Right ventricle myocardium inferior (tissue), 1 donor: Measurements from ENCODE around the gene TBCA. TPM values are rescaled to one million over a fixed set of nuclear protein-coding genes. Genes with fewer than 3 reads are reported as not detected.

ENCODE experiments used
- ATAC-seq: fragments of 200-7000 bp; cut with Tn5 transposase; one replicate; pipeline ENCODE4 v1.9.1; 2020; ENCODE audit warnings: mild to moderate bottlenecking, moderate library complexity
- DNase-seq: peaks from one replicate; pipeline ENCODE4 v3.0.0; 2021; ENCODE audit errors: missing footprints
- intact Hi-C: fragments of 100-400 bp; cut with DNase I; formaldehyde crosslinking; loops from one replicate; pipeline ENCODE4 v1.11.0; 2022
- long read RNA-seq: library from polyadenylated mRNA; unstranded; transcript quantifications from one replicate; pipeline ENCODE4 v2.0.0, GENCODE V29; 2021
- total RNA-seq: library from RNA; stranded (reverse); fragmentation: NEBNext Ultra II Directional; extraction: Animal tissue kit (Norgen Biotek cat#: 25700); gene quantifications from one replicate; pipeline ENCODE4 v1.2.1, GENCODE V29; 2021
- donor health status: DM: no; HTN: yes; CAD: no; lungs with severe emphysema.

The TBCA gene, protein sequence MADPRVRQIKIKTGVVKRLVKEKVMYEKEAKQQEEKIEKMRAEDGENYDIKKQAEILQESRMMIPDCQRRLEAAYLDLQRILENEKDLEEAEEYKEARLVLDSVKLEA
- 122 TPM for total RNA-seq
- long read RNA-seq, transcript TBCA-202 (4 exons, 683 nt), result major isoform, 26 of 30 reads
- long read RNA-seq, partial matches to known transcripts, result 0 of 30 reads
- long read RNA-seq, other reads (novel, unspliced or antisense), result 4 of 30 reads

DNA sequence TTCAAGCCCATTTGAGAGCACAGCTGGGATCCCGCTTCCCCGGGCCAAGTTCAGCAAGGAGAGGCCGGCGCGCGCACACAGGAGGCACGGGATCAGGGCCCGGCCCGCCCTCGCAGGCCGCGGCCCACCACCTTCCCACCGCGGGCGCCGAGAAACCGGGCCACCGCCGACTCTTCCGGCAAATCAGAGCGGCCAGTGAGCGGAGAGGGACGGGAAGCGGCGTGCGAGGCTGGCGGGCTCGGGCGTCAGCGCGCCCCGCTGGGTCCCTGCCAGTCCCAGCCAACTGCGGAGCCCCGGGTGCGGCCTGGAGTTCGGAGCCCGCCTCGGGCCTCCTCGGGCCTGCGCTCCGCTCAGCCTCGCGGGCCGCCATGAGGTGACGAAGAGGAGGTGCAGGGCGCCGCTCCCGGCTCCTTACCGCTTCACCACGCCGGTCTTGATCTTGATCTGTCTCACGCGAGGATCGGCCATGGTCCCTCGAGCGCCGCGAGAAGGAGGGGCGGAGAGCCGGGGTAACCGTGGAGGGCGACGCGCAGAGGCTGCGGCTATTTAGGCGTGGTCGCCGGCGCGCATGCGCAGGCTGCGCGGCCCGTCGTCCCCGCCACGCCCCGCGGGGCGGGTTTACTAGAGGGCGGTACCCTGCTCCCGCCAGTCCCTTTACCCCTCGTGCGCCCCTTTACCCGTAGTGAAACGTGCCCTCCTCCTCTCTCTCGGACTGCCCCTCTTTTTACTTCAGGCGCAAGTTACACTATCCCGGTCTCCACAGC is at the start of gene TBCA:
Gene TBCA (minus strand): TSS at position 550 of the 764 bp plus-strand sequence. CDS start 82 bp downstream, at position 468.
- DNase-seq (peak; percentile 95), ATAC-seq (peak; percentile 99)
- intact Hi-C loops, result loop anchor here (5.0 to 10.0 kb wide), 2 partner anchors 76 to 131 kb away; no protein-coding TSS in a partner anchor

DNA sequence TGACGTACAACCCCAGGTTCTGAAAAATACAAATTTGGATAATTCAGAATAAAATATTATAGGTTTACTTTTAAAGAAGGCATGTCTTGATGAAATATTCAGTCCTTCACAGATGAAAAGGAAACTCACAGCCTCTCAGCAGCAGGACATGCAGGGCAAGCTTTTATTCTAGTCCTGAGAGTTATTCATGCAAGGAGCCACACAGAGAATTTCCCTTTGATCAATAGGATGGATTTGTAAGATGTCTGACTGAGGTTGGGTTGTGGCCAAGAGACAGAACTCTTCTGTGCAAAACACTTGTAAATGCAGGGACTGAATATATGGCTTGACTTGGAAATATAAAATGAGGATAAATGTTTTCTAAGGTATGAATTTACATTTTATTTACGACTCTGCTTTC is 48.8 kb upstream of the TBCA start:
- DNase-seq, result no peak
- ATAC-seq, result no peak
- intact Hi-C loops, result no loop called here

DNA sequence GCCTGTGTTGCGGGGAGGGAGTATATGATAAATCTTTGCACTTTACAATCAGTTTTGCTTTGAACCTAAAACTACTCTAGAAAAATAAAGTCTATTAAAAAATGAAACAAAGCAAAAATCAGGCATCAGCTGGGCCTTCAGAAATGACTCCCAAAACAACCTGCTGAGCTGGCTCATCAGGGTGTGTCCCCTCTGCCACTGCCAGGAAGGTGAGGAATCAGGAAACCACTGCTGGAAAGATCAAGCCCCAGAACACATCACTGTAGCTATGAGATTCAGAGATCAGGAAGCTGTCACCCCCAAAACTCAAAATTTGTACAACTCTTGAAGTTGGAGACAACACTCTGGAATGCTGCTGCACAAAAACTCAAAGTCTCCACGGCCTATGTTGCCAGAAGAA is 40.5 kb upstream of the TBCA start:
- DNase-seq, result no peak
- intact Hi-C loops, result no loop called here
- no peak for ATAC-seq

- DNase-seq (no peak), ATAC-seq (no peak)
- intact Hi-C loops, result no loop called here
Measured at GRCh38 chr5:77812926-77813589, 36.9 kb upstream of the TBCA start.

DNA sequence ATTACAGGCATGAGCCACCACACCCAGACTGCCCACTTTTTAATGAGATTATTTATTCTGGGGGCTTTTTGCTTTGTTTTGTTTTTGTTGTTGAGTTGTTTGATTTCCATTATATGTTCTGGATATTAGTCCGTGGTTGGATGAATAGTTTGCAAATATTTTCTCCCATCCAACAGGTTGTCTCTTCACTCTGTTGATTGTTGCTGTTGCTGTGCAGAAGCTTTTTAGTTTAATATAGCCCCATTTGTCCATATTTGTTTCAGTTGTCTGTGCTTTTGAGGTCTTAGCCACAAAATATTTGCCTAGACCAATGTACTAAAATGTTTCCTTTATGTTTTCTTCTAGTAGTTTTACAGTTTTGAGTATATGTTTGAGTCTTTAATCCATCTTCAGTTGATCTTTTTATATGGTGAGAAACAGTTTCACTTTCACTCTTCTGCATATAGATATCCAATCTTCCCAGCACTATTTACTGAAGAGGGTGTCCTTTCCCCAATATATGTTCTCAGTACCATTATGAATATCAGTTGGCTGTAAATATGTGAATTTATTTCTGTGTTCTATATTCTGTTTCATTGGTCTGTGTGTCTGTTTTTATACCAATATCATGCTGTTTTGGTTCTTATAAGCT is 30.2 kb upstream of the TBCA start:
- intact Hi-C loops, result no loop called here
- DNase-seq (no peak), ATAC-seq (no peak)

DNA sequence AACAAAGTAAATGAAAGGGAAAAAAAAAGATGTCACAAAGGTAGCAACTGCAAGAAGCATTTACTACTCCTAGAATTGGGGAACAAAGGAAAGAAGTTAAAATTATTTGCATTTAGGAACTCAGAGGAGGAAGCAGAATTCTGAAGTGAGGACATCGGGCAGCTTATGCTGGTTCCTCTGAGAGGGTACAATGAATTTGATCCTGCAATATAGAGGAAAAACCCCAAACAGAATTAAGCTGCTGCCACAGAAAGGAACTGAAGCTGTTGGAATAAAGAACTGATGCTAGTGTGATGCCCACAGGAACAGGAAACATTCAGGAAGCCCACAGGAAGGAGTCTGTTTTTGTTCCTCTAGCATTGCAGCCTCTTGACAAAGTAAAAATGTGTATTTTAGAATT is 22.3 kb upstream of the TBCA start:
- no peak for ATAC-seq
- intact Hi-C loops, result no loop called here
- no peak for DNase-seq

DNA sequence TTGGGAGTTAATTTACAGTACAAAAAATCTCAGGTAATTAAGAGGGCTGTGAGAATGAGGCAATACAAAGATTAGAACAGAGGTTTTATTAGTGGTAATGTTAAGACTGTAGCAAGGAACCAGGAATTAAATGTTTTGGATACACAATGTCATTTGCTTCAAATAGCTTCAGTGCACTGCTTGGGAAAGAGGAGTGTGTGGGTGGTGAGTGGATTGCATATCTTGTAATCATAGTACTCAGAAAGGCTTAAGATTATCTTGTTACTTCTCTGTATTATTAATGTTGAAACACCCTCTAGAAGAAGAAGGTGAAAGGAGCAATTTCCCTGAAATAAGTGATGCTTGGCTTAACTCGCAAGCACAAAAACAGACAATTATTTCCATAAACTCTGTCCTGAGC is 21.0 kb upstream of the TBCA start:
- no peak for DNase-seq
- intact Hi-C loops, result no loop called here
- no peak for ATAC-seq

- ATAC-seq, result no peak
- intact Hi-C loops, result no loop called here
Measured at GRCh38 chr5:77795846-77796245, 19.7 kb upstream of the TBCA start.

DNA sequence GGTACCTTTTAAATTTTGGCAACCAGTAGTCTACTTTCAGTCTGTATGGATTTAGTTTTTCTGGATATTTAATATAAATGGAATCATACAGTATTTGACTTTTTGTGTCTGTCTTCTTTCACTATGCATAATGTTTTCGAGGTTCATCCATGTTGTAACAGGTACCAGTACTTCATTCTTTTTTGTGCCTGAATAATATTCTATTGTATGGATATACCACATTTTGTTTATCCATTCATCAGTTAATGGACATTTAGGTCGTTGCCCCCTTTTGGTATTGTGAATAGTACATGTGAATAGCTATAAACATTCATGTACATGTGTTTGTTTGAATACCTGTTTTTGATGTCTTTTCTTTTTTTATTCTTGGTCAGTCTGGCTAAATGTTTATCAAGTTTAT is 19.1 kb upstream of the TBCA start:
- ATAC-seq, result no peak
- intact Hi-C loops, result no loop called here
- DNase-seq, result no peak

More at GRCh38 chr5:77795846-77796245, 19.7 kb upstream of the TBCA start:
- no peak for DNase-seq

DNA sequence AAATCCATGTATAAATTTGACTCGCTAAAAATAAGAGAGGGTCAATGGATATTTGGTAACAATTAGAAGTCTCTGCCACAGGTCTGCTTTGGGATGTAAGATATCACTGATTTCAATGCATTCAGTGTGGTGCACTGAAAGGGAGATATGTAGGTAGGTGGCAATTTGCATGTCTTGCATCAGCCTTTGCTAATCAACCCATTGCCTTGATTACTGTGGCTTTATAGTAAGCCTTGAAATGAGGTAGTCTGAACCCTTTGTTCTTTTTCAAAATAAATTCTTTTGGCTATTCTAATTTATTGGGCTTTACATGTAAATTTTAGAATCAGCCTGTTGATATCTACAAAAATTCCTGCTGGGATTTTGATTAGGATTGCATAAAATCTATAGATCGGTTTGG is 15.8 kb upstream of the TBCA start:
- DNase-seq (no peak), ATAC-seq (no peak)
- intact Hi-C loops, result no loop called here

GRCh38 chr5:77791356-77791755 is 15.2 kb upstream of the TBCA start:
- no peak for DNase-seq
- intact Hi-C loops, result no loop called here
- no peak for ATAC-seq

DNA sequence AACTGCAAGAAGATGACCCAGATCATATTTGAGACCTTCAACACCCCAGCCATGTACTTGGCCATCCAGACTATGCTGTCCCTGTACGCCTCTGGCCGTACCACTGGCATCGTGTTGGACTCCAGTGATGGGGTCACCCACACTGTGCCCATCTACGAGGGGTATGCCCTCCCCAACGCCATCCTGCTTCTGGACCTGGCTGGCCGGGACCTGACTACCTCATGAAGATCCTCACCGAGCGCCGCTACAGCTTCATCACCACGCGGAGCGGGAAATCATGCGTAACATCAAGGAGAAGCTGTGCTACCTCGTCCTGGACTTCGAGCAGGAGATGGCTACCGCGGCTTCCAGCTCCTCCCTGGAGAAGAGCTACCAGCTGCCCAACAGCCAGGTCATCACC is 9.1 kb upstream of the TBCA start:
- peak; percentile 58 for DNase-seq
- intact Hi-C loops, result no loop called here
- ATAC-seq, result no peak

DNA sequence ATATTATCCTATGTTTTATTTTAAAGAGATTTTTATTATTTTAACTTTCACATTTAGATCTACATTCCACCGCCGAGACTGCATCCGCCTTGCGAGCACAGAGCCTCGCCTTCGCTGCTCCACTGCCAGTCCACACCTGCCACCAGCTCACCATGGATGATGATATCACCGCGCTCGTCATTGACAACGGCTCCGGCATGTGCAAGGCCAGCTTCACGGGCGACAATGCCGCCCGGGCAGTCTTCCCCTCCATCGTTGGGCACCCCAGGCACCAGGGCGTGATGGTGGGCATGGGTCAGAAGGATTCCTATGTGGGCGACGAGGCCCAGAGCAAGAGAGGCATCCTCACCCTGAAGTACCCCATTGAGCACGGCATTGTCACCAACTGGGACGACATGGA is 8.6 kb upstream of the TBCA start:
- intact Hi-C loops, result no loop called here
- ATAC-seq (no peak), DNase-seq (no peak)

- no peak for ATAC-seq
- intact Hi-C loops, result no loop called here
- no peak for DNase-seq
Measured at GRCh38 chr5:77781076-77781475, 4.9 kb upstream of the TBCA start.

DNA sequence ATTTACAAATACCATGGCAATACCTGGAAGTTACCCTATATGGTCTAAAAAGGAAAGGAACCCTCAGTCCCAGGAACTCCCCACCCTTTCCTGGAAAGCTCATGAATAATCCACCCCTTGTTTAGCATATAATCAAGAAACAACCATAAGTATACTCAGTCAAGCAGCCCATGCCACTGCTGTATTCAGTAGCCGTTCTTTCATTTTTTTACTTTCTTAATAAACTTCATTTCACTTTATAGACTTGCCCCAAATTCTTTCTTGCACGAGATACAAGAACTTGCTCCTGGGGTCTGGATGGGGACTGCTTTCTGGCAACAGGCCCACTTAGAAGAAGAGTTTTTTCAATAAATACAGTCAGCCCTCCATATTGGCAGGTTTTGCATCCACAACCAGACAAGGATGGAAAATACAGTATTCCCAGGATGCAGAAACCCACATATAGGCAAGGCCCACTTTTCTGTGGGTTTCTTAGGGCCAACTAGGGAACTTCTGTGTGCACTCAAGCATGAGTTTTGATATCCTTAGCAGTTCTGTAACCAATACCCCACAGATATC is 2.8 kb upstream of the TBCA start:
- intact Hi-C loops, result loop anchor here (5.0 to 10.0 kb wide), 2 partner anchors 73 to 134 kb away; no protein-coding TSS in a partner anchor
- no peak for ATAC-seq

DNA sequence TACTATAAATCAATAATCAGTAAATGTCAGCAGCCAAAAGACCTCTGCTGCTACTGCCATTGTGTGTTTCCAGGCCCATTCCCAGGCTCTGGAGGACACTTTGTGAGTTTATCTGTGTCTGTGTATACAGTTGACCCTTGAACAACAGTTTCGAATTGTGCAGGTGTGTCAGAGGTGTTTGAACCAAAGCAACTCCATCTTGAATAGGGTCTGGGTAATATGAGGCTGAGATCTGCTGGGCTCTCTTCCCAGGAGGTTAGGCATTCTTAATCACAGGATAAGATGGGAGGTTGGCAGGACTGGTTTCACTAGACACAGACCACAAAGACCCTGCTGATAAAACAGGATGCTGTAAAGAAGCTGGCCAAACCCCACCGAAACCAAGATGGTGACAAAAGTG is 2.3 kb upstream of the TBCA start:
- intact Hi-C loops, result loop anchor here (5.0 to 10.0 kb wide), 2 partner anchors 74 to 134 kb away; no protein-coding TSS in a partner anchor
- ATAC-seq, result no peak
- no peak for DNase-seq

More for the DNA sequence above, 2.8 kb upstream of the TBCA start:
- no peak for DNase-seq

- intact Hi-C loops, result loop anchor here (5.0 to 10.0 kb wide), 2 partner anchors 74 to 133 kb away; no protein-coding TSS in a partner anchor
- DNase-seq (no peak), ATAC-seq (no peak)
Measured at GRCh38 chr5:77777911-77778310, 1.8 kb upstream of the TBCA start.

DNA sequence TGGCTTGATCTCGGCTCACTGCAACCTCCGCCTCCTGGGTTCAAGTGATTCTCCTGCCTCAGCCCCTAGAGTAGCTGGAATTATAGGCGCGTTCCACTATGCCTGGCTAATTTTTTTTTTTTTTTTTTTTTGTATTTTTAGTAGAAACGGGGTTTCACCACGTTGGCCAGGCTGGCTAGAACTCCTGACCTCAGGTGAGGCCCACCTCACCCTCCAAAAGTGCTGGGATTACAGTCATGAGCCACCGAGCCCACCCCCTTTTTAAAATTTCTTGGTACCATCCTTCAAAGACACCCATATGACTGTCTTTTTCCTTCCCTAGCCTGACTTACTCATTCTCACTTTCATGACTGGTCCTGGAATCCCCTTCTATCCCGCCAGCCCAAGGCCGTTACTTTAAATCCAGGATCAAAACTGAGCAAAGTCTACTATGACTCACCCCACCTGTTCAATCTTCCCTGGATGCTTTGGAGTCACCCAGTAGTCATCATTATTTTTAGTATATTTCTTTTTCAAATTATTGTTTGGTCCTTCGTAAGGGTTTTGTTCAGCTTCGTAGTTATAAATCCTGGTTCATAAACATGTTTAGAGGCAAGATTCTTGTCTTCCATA is 1.2 kb upstream of the TBCA start:
- intact Hi-C loops, result loop anchor here (5.0 to 10.0 kb wide), 2 partner anchors 75 to 133 kb away; no protein-coding TSS in a partner anchor
- ATAC-seq (no peak), DNase-seq (no peak)
